A673 (cell line): ENCODE results near the gene TTLL5.

Experiments used
- EZH2 ChIP-seq: fragments of 200-600 bp; sonication (generic); IDR thresholded peaks from 2 replicates; pipeline ENCODE4 v1.6.1; 2017; ENCODE audit warnings: borderline replicate concordance, low read depth, mild to moderate bottlenecking, mixed read lengths, antibody characterized with exemption, low read length; ENCODE audit not compliant: poor library complexity, severe bottlenecking
- TF ChIP-seq, protein P1 (sequence below): fragments of 300-800, 200-600 bp; sonication (generic); conservative IDR thresholded peaks from 2 replicates; pipeline ENCODE4 v1.5.1; 2017; ENCODE audit warnings: low read depth, mild to moderate bottlenecking, antibody characterized with exemption, low read length, moderate library complexity, mixed read lengths

DNA sequence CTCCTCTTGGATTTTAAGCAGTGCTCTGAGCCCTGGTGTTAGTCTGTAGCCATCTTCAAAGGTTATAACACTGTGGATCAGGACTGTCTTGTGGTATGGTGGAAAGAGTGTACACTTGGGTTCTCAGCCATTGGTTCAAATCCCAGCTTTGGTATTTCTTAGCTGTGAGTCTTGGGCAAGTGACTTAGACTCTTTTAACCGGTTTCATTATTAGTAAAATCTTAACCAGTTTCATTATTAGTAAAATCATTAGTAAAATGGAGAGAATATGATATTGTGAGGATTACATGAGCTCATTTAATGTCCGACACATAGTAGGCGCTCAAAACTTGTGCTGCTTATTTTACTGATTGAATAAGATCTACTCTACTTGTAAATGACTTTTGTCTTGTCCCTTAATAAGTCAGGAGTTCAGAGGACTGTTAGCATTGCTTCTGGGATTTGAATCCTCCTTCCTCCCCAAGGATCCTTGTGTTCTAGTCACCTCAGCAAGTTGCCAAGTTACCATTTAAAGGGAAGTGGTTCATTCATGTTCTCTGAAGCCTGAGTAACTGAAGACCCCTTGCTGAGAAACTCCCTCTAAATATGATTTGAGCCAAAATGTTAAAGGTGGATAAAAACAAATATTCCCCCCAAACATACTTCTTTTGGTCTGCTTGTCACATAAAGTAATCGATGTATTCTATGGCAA lies 12.4 kb downstream of the TTLL5 start:
- TF ChIP-seq, protein P1, sequence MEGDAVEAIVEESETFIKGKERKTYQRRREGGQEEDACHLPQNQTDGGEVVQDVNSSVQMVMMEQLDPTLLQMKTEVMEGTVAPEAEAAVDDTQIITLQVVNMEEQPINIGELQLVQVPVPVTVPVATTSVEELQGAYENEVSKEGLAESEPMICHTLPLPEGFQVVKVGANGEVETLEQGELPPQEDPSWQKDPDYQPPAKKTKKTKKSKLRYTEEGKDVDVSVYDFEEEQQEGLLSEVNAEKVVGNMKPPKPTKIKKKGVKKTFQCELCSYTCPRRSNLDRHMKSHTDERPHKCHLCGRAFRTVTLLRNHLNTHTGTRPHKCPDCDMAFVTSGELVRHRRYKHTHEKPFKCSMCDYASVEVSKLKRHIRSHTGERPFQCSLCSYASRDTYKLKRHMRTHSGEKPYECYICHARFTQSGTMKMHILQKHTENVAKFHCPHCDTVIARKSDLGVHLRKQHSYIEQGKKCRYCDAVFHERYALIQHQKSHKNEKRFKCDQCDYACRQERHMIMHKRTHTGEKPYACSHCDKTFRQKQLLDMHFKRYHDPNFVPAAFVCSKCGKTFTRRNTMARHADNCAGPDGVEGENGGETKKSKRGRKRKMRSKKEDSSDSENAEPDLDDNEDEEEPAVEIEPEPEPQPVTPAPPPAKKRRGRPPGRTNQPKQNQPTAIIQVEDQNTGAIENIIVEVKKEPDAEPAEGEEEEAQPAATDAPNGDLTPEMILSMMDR = no peak
- no peak for TF ChIP-seq EZH2
